Activated CD4-positive, CD25-positive, alpha-beta regulatory T cell treated with anti-CD3 and anti-CD28 coated beads, Interleukin-2, amount 50 U/mL, for 16 hours (primary cell): ENCODE data around the gene STXBP4.
"Not testable (repeated sequence)": the region's sequence is repeated elsewhere in the genome, so short reads cannot be mapped to it uniquely, and the experiment has no call there.

Experiments used
- DNase-seq: peaks from one replicate; pipeline ENCODE4 v3.0.0-alpha.2; 2020; ENCODE audit warnings: low read depth, low spot score

Gene STXBP4

DNA sequence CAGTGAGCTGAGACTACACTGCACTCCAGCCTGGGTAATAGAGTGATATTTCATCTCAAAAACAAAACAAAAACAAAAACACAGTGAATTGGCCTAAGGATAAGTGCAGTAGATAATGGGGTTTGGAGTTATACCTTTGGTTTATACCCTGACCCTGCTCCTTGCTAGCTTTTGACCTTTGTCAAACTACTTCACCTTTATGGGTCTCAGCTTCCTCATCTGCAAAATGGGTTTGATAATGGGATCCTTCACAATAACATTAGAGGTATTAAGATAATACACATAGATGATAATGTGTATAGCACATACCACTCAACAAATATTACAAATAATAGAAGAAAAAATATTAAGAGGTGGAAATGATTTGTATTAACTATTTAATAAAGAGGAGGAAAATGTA, 85.9 kb downstream of the STXBP4 start:
- no peak for DNase-seq

DNA sequence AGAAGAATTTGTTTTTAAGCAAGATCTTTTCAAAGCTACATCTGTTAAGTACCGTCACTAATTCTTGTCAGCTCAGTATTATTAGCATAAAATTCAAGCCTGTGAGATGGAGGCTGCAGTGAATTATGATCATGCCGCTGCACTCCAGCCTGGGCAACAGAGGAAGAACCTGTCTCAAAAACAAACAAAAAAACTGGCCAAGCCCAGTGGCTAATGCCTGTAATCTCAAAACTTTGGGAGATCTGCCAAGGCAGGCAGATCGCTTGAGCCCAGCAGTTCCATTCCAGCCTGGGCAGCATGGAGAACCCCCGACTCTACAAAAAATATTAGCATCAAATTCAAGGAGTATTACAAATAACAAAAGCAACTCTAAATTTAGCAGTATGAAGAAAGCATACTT, 88.0 kb downstream of the STXBP4 start:
- DNase-seq: no peak

DNA sequence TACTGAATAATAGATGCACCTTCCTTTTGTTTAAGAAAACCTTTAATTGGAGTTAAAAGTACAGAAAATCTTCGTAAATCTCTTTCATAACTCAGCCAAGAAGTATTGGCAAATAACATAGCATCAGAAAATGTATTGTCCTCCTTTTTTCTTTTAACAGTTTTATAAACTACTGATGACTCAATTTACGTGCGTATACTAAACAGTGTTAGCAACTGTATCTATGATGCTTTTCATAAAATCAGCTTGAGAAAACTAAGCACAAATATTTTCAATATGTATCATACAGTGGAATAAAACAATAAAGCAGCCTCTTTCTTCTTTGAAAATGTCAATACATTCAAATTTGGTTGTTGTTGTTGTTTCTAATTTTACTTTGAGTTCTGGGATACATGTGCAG, 88.6 kb downstream of the STXBP4 start:
- DNase-seq: no peak

DNA sequence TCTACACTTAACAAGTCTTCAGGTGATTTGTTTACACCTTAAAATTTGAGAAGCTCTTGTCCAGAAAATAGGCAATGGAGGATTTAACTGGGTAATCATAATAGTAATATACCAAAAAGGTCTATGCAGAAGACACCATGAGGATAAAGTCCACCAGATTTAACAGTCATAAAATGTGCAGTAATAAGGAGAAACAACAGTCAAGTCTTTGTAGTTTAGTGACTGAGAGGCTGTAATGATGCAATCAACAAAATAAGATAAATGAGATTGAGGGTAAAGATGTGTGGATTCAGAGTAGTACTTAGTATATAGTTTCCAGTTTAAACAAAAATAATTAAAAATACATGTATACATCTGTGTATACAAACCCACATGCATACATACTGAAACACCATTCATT, 91.2 kb downstream of the STXBP4 start:
- DNase-seq: no peak

DNA sequence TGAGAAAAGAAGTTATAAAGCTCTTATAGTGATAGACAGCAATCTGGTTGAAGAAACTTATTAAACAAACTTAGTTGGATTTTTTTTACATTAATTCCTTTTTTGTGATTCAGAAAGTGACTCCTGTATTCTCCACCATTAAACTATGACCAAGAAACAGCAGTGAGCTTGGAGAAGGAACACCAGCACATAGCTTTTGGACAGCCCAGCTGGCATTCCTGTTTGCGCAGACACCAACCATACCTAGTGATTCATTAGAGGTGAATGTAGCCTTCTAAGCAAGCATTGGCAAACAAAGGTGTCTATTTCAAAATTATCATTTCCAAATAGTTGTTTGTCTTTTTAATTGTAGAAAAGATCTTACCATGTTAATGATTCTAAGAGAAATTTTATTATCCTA, 94.4 kb downstream of the STXBP4 start:
- DNase-seq: no peak

DNA sequence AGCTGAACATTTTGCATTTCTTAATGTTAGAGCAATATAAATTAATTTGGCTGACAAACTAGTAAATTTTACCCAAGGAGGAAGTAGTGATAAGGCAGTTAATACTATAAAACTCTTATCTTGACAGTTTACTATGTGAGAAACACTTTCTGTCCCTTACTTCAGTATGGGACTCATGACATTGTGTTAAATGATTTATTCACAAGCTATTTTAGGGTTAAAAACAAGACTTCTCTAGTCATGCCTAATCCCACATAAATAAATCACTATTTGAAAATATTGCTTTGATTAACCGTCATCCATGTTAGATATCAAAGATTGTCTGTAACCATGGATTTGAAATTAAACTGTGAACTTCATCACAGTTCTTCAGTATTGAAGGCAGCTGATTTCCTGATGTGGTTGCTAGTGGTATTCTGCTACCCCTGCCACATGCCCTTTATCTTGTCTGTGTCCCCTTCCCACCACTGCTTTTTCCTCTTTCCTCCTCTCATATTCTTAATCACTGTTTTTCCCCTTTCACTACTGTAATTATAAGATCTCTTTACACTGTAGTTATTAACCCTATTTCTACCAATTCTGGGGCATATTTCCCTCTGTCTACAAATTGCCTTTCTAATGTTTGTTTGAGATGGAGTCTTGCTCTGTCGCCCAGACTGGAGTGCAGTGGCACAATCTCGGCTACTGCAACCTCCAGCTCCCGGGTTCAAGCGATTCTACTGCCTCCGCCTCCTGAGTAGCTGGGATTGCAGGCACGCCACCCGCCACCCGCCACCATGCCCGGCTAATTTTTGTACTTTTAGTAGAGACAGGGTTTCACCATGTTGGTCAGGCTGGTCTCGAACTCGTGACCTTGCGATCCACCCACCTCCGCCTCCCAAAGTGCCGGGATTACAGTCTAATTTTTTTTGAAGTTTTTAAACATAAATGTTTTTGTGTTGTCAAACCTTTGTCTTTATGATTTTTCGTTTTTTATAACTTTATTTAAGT, 95.6 kb downstream of the STXBP4 start:
- DNase-seq: no peak

DNA sequence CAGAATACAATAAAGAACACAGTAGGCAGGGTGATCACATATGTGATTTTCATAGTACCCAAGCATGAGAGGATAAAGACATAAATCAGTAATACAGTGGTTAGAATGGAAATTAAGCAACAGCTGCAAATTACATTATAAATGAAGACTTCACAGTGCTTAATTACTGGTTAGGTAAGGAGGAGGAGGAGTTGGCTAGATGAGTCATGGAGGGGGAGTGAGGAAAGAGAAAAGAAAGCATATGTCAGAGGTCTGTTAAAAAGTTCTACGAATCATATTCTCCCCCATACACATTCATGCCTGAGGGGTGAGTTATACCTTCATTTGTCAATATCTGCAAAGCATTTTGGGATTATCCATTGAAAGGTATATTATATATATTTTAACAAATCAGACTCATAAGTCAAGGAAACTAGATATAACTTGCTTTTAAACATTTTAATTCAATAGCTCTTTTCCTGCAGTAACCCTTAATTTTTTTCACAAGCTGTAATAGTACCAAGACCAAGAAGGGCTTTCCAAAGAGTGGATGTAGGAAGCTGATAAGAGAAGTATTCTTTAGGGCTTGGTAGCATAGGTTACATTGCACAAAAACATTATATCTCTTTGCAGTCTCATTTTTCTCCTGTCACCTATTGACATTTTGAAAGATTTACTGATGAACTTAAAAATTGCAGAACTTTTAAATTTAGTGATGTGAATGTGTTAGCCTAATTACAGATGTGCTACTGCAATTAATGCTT, 99.3 kb downstream of the STXBP4 start:
- no peak for DNase-seq

DNA sequence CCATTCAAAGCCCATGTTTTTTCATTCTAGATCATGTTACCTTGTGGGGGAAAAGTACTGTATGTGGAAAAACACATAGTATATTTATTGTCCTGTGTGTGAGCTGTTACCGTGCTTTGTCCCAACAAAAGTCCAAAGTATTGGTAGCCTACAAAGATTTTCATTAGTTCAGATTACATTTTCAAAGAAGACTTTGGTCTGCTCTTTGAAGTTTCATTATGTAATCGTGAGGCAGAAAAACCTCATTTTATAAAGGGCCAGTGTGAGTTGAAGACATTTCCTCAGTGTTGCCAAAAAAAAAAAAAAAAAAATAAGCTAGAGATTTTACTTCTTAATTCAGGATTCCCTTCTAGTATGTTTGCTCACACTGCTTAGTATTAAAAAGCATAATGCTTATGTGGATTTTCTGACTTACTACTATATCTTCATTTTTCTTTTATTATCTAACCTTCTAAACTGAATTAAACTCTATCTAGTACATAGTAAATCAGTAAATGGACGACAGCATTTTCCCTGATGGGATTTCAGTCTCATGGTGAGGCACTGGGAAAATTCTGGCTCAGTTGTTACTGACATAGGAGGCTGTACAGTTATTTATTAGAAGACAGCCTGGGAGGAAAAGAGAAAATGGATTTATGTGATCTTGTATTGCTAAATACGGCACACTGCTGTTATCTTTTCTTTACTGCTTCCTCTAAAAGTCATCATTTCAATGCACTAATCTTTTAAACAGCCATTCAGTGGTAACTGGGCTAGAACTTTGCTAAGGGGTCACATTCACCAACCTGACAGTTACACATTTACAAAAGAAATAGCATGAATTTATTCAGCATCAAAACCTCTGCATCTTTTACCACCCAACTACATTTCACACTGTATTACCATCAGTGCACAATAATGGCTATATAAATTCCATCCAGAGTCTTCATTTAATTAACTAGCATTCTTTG, 100.6 kb downstream of the STXBP4 start:
- DNase-seq: no peak

DNA sequence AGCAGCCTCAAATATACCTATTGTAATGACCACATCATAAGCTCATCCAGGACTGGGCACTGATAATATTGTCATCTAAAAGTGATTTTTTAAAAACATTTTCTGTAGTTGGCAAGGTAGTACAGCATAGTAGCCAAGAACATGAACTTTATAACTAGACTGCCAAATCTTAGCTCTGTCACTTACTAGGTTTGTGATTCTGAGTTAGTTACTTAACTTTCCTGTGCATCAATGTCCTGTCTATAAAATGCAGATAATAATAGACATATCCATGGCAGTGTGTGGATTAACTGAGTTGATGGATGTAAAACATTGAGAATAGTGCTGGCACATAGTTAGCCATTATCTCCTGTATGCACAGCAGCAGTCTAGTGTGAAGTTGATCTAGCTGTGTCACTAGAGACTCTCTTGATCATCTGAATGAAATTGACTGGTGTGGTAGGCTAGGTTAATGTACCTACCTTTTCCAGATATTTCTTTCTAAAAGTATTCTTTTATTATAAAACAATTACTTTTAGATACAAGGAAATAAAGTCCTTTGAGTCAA, 101.5 kb downstream of the STXBP4 start:
- no peak for DNase-seq

DNA sequence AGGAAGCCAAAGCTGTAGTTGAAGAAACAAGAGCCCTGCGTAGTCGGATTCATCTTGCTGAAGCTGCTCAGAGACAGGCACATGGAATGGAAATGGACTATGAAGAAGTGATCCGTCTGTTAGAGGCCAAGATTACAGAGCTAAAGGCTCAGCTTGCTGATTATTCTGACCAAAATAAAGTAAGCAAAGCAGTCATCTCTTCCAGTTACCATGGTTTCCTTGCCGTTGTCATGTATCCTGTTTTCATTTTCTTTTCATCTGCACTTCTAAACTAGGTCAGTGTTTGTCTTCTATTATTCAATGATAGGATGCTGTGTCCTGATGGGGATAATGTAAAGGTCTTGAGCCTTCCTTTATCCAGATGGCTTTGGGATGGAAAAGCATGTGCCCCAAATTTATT, 104.3 kb downstream of the STXBP4 start:
- no peak for DNase-seq

DNA sequence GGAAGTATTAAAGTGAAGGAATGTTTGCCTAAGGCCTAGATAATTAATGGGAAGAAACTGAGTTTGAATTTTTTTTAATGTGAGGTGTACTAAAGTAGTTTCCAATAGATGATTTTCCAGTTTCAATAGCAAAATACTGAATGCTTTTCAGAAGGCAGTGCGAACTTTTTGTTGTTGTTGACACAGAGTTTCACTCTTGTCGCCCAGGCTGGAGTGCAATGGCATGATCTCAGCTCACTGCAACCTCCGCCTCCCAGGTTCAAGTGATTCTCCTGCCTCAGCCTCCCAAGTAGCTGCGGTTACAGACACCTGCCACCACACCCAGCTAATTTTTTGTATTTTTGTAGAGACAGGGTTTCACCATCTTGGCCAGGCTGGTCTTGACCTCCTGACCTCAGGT, 104.9 kb downstream of the STXBP4 start:
- not testable (repeated sequence) for DNase-seq

DNA sequence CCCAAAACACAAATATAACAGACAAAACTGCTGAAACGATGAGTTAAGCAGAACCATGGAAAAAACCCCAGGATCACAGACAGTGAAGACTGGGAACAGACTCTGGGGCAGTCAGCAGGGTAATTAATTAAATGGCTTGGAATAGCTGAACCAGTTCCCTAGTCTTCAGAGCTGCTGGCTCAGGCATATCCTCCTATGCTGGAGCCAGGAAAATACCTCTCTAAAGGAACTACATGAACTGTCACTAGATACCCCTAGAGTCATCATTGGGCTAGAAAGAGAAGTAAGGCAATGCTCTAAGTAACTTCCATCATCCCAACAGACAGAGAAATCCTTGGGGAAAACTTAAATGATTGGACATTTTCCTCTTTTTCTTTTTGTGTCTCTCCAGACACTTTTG, 113.0 kb downstream of the STXBP4 start:
- DNase-seq: no peak

DNA sequence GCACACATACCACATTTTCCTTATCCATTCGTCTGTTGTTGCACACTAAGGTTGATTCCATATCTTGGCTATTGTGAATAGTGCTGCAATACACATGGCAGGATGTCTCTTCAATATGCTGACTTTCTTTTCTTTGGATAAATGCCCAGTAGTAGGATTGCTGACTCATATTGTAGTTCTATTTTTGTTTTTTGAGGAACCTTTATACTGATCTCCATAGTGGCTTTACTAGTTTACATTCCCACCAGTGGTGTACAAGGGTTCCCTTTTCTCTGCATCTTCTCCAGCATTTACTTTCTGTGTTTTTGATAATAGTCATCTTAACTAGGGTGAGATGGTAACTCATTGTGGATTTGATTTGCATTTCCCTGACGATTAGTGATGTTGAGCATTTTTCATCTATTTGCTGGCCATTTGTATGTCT, 118.1 kb downstream of the STXBP4 start:
- no peak for DNase-seq

DNA sequence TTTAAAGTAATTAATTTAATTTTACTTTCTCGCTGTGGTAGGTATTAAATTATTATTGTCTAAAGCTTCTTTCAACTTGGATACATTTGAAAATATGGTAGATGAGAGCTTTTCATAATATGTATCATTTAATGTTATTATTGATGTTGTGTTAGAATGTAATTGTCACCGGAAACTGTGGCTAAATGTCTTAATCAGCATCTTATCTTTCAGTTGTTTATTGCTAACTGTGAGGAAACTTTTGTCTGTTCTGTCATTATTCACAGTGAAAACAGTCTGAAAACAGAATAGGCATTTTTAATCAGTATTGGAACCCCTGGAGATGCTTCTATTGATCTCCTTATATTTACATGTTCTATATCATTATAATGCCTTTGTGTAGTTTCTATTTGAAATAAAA, 120.7 kb downstream of the STXBP4 start:
- no peak for DNase-seq

DNA sequence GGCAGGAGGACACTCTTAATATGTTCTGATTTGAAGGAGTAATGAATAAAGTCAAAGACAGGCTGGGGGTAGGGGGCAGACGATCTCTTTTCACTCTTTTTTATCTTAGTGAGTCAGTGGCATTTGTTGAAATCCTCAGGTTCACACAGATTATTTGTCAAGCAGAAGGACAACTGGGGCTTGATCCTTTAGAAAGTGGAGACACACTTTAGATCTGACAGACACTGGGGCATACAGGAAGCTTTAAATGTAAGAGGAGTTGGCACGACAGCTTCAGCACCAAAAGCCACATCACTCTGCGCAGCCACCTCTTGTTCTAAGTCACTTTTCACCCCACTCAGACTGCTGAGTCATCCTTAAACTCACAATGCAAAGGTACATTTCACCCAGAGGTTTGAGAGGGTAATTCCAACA, 121.5 kb downstream of the STXBP4 start:
- peak; percentile 25 for DNase-seq

DNA sequence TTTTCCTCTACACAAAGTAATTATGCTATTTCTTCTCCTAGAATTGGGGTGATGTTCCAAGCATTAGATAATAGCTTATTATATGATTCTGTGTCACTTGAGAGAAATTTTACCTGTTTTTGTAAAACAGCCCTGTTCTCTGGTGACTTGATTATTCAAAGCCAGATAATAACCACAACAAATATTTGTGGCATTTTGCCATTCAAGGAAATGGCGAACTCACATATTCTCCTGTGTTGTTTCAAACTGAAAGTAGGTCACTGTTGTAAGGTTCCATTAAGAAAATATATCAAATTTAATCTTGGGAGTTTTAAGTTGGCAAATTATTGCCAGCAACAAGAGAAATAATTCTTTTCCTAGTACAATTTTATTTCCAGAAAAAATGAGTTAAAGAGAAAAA, 124.8 kb downstream of the STXBP4 start:
- DNase-seq: no peak

DNA sequence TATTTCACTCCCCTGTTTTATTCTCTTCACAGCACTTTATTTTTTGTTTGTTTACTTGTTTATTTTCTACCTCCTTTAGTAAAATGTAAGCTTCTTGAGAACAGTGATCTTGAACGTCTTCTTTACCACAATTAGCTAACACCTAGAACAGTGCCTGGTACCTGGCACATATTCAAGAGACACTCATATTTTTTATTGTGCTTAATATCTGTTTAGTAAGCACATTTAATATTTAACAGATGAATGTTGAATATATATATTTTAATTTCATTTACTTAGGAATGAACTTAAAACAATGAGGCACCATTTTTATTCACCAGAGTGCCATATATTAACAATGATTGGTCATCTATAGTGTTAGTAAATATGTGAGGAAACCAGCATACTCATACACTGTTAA, 130.2 kb downstream of the STXBP4 start:
- DNase-seq: no peak

DNA sequence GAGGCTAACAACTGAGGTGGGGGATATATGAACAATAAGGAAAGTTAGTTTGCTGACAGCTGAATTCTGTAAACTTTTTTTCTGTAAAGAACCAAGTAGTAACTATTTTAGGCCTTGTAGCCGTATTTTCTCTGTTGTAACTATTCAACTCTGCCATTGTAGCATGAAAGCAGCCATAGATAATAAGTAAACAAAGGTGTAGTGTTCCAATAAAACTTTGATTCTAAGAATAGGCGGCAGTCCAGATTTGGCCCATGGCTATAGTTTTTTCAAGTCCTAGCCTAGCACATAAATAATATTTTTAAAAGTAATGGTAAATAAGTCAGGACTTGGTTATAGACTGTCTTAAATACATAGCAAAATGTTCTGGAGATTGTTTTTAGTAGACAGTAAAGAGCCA, 142.0 kb downstream of the STXBP4 start:
- no peak for DNase-seq

DNA sequence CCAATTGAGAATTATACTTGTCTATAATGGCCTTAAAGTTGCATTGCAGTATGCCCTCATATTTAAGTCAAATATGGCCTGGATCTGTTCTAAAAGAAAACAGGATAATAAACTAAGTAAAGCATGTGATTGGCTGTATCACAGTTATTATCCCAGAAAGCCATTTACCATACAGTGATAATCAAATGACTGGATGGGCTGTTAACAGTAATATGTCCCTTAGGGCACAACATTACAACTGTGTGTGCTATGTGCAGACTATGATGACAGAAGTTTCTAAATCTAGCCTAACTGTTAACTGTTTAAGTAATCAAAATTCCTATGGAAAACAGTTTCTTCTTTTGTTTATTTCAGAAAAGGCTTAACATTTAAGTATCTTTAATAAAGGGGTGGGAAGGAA, 145.7 kb downstream of the STXBP4 start:
- DNase-seq: no peak

DNA sequence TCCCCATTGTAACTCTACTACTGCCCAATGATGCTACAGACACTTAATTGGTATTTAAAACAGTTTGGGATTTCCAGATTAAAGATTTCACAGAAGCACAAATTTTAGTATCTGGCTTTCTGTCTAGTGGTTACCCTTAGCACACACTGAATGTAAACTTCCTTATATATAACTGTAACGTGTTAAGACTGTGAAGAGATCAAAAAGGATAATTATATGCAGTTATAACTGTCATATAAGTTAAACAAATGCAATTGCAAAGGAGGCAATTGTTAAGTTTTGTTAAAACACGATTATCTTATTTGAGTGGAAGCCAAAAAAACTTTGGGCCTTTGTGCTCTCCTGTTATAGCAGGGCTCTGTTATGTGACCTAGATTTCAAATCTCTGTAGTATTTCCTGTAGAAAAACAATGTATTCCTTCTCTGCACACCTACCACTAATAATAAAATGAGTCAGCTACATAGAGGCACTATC, 147.9 kb downstream of the STXBP4 start:
- no peak for DNase-seq

DNA sequence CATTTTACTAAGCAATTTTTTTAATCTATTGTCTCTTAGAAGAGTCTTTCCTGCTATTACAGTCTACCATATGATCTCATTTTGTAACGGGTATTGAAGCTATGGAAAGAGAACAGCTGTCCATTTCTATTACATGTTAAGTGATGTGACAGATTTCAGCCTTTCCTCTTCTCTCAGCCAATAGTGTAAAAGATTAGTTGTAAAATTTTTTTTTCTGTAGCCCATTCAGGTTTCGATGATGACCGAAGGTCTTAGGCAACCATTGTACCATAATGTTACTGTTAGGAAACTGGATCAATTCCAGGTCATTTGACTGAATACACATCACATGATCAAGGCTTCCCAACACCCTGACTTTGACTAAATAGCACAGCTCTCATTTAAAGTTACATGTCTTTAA, 148.6 kb downstream of the STXBP4 start:
- DNase-seq: no peak
